A549 treated with ZK216348 at 1 μM for 4 hours (cell line): Measurements from ENCODE around the gene AK6. TPM values are rescaled to one million over a fixed set of nuclear protein-coding genes. Genes with fewer than 3 reads are reported as not detected.

Experiments used
- total RNA-seq: library from RNA; stranded (reverse); fragments of 200-300 nt; extraction: Qiagen RNA extraction; gene quantifications from 5 replicates; pipeline ENCODE4 v1.2.3, GENCODE V29; 2022; ENCODE audit warnings: low read depth

The AK6 gene
- 47.1 to 54.6 TPM (median 51.5 TPM) in 5 replicates for total RNA-seq

GRCh38 chr5:69369340-69370121 is at the start of gene AK6, which contains the start of the genes RAD17 and TAF9:
TSS of gene AK6 (minus strand) at chr5:69369520. CDS start at chr5:69369490, 30 bp downstream.
TSS of gene RAD17 (plus strand) at chr5:69369818. CDS start at chr5:69372209, 2,391 bp downstream.
TSS of gene TAF9 (minus strand) at chr5:69369520. CDS start at chr5:69365737, 3,783 bp downstream.

GRCh38 chr5:69414885-69415583 is 45.7 kb upstream of the AK6 start, which contains the start of gene MARVELD2:
TSS of gene MARVELD2 (plus strand) at chr5:69415116. CDS start at chr5:69419386, 4,270 bp downstream.

Other genes with a start within 250 kb of the AK6 start
- gene CCNB1, start 202.4 kb downstream of the AK6 start, total RNA-seq: 243 to 306 TPM (median 273 TPM) in 5 replicates
- gene CENPH, start 179.9 kb downstream of the AK6 start, total RNA-seq: 17.6 to 30.4 TPM (median 27.4 TPM) in 5 replicates
- gene CDK7, start 134.6 kb downstream of the AK6 start, total RNA-seq: 54.7 to 79.7 TPM (median 62.0 TPM) in 5 replicates
- 2.8 to 4.3 TPM (median 3.9 TPM) in 5 replicates for gene CCDC125, start 36.7 kb downstream of the AK6 start, total RNA-seq
- 114 to 157 TPM (median 123 TPM) in 5 replicates for gene TAF9, start within 50 bp of the AK6 start, total RNA-seq
- 14.4 to 19.5 TPM (median 16.1 TPM) in 5 replicates for gene RAD17, start 298 bp upstream of the AK6 start, total RNA-seq
- gene MARVELD2, start 45.6 kb upstream of the AK6 start, total RNA-seq: 2.0 to 3.2 TPM (median 2.8 TPM) in 5 replicates
- 9.6 to 15.3 TPM (median 10.1 TPM) in 5 replicates for gene OCLN, start 123.3 kb upstream of the AK6 start, total RNA-seq
- 28.1 to 43.6 TPM (median 33.3 TPM) in 5 replicates for gene GTF2H2C, start 190.7 kb upstream of the AK6 start, total RNA-seq